Upper lobe of left lung (tissue), 6 donors: ENCODE measurements around the gene MTERF2. TPM values are rescaled to one million over a fixed set of nuclear protein-coding genes. Genes with fewer than 3 reads are reported as not detected.

Experiments used
- ATAC-seq, 2 donors: fragments of 200-7000 bp; cut with Tn5 transposase; one replicate each; pipeline ENCODE4 v1.9.1; 2022; ENCODE audit warnings: mild to moderate bottlenecking in 2 of 2, moderate library complexity in 2 of 2; ENCODE audit not compliant: low FRiP score in 2 of 2
- DNase-seq, 2 donors: peaks; one replicate each; pipeline ENCODE4 v3.0.0-alpha.2; 2019 to 2020
- H3K27ac ChIP-seq, 4 donors: fragments of 200-600 bp; sonication (generic); one replicate each; pipeline ENCODE4 v1.5.1; 2016 to 2019
- H3K27me3 ChIP-seq, 4 donors: fragments of 200-600 bp; sonication (generic); one replicate each; pipeline ENCODE4 v1.5.1; 2017 to 2019
- H3K36me3 ChIP-seq, 4 donors: fragments of 200-600 bp; sonication (generic); one replicate each; pipeline ENCODE4 v1.5.1; 2016 to 2019
- H3K4me1 ChIP-seq, 4 donors: fragments of 200-600 bp; sonication (generic); one replicate each; pipeline ENCODE4 v1.5.1; 2018 to 2019
- H3K4me3 ChIP-seq, 4 donors: fragments of 200-600 bp; sonication (generic); one replicate each; pipeline ENCODE4 v1.5.1; 2017 to 2019; ENCODE audit warnings: mild to moderate bottlenecking in 2 of 4, moderate library complexity in 1 of 4
- H3K9me3 ChIP-seq, 4 donors: fragments of 200-600 bp; sonication (generic); one replicate each; pipeline ENCODE4 v1.5.1; 2018 to 2019
- EP300 ChIP-seq, 4 donors: sonication (generic); formaldehyde crosslinking; IDR thresholded peaks; one replicate each; pipeline ENCODE4 v1.5.1; 2017; ENCODE audit warnings: antibody characterized with exemption in 4 of 4, control low read depth in 2 of 4
- POLR2A ChIP-seq, 4 donors: fragments of 450-650 bp; IDR thresholded peaks; one replicate each; pipeline ENCODE4 v1.5.1; 2016 to 2017; ENCODE audit warnings: antibody characterized with exemption in 4 of 4, mild to moderate bottlenecking in 2 of 4
- POLR2AphosphoS5 ChIP-seq, 2 donors: sonication (generic); formaldehyde crosslinking; IDR thresholded peaks; one replicate each; pipeline ENCODE4 v1.5.1; 2017; ENCODE audit warnings: antibody characterized with exemption in 2 of 2
- WGBS, 2 donors: methylation state at CpG; one replicate each; pipeline ENCODE4 v1.1.5; 2017 to 2018; 5-methylcytosine and 5-hydroxymethylcytosine counted together
- total RNA-seq, 6 donors: library from RNA; depleted of rRNA in 4 of 6; stranded (reverse); fragments of >200 nt in 4 of 6; gene quantifications; one replicate each; pipeline versions ENCODE4 v1.1.0 to v1.2.1, GENCODE V29; 2016 to 2021
- TF ChIP-seq, protein P1 (sequence below), 6 experiments: fragments of 450-650 bp in 4 of 6; fragments of 200-600 bp in 2 of 6; sonication (generic) in 2 of 6; IDR thresholded peaks; one replicate each; pipeline ENCODE4 v1.5.1; 2016 to 2019; ENCODE audit warnings: antibody characterized with exemption in 6 of 6
- donor health status: DM: no; HTN: no; CAD: no; lungs with moderate emphysema.
- donor health status: DM: no; HTN: yes; CAD: no; lungs with severe emphysema.

MTERF2 gene
- total RNA-seq, 6 donors from 2014 or later: 6.4 to 34.8 (median 13.6) TPM

DNA sequence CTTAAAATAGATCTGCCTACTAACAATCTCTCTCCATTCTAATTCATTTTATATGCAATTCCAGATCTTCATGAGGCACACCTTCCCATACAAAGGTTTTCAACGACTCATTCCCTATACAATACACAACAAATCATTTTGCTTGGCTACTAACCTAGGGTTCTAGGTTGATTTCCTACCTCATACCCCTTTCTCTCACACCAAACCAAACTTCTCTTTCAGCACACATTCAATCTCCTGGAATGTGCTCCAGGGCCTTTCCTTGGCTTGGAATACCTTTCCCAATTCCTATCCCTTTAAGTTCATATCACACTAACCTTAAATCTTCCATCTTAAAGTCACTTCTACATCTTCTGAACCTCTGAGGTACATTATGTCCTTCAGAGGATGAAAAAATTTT lies 38.7 kb upstream of the MTERF2 start:
- no peak for ATAC-seq
- Histone ChIP-seq H3K4me3 (no peak overlapping the region), H3K36me3 (peaks cover 0 to 12% (median 0%) of the 10 kb centered on the region in 4 donors), H3K27ac (peak overlapping the region in 1 of 4 donors; percentile 6), H3K27me3 (no peaks in the 10 kb centered on the region), H3K9me3 (no peaks in the 10 kb centered on the region), H3K4me1 (peaks cover 6 to 24% (median 15%) of the 10 kb centered on the region in 4 donors)
- 86 to 100% methylated on average over 1 of the region's 1 CpG for WGBS, 2 donors
- TF ChIP-seq POLR2AphosphoS5 (IDR thresholded peaks at IDR 0.05) (no peak), POLR2A (IDR thresholded peaks at IDR 0.05) (no peak), EP300 (IDR thresholded peaks at IDR 0.05) (no peak)
- TF ChIP-seq, protein P1, sequence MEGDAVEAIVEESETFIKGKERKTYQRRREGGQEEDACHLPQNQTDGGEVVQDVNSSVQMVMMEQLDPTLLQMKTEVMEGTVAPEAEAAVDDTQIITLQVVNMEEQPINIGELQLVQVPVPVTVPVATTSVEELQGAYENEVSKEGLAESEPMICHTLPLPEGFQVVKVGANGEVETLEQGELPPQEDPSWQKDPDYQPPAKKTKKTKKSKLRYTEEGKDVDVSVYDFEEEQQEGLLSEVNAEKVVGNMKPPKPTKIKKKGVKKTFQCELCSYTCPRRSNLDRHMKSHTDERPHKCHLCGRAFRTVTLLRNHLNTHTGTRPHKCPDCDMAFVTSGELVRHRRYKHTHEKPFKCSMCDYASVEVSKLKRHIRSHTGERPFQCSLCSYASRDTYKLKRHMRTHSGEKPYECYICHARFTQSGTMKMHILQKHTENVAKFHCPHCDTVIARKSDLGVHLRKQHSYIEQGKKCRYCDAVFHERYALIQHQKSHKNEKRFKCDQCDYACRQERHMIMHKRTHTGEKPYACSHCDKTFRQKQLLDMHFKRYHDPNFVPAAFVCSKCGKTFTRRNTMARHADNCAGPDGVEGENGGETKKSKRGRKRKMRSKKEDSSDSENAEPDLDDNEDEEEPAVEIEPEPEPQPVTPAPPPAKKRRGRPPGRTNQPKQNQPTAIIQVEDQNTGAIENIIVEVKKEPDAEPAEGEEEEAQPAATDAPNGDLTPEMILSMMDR (IDR thresholded peaks at IDR 0.05): no peak
- no peak for DNase-seq

DNA sequence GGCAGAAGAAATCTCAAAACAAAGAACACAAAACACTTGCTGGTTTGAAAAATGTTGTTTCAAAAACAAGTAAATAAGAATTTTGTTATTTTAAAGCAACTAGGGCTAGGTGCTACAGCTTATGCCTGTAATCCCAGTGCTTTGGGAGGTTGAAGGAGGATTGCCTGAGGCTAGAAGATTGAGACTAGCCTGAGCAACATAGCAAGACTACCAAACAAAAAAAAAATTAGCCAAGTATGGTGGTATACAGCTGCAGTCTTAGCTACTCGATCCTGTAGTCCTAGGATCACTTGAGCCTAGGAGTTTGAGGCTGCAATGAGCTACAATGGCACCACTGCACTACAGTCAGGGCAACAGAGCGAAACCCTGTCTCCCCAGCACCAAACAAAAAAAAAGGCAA lies 32.6 kb upstream of the MTERF2 start:
- H3K4me3 ChIP-seq: no peak overlapping the region
- H3K9me3 ChIP-seq: no peaks in the 10 kb centered on the region
- WGBS, 2 donors: 92 to 94% methylated on average over 2 of the region's 2 CpGs
- peaks cover 0 to 22% (median 0%) of the 10 kb centered on the region in 4 donors for H3K36me3 ChIP-seq
- no peak overlapping the region for H3K27ac ChIP-seq
- H3K4me1 ChIP-seq: no peaks in the 10 kb centered on the region
- ATAC-seq: no peak
- H3K27me3 ChIP-seq: no peaks in the 10 kb centered on the region
- no peak for DNase-seq
- TF ChIP-seq EP300 (IDR thresholded peaks at IDR 0.05): no peak
- TF ChIP-seq, protein P1 (IDR thresholded peaks at IDR 0.05): no peak
- no peak for TF ChIP-seq POLR2A (IDR thresholded peaks at IDR 0.05)
- no peak for TF ChIP-seq POLR2AphosphoS5 (IDR thresholded peaks at IDR 0.05)

DNA sequence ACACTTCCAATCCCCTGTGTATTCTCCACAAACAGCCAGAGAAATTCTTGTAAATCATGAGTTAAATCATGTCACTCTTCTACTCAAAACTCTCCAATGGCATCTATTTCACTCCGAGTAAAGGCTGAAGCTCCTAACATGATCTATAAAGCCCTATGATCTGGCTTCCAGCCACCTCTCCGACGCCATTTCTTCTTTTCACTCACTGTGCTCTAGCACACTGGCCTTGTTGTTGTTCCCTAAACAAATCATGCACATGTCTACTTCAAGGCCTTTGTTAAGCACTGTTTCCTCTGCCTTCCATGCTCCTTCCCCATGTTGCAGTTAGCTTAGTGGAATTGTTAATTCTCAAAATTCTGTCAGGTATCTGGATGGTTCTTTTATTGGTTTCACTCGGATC lies 30.1 kb upstream of the MTERF2 start:
- Histone ChIP-seq H3K36me3 (peaks cover 0 to 22% (median 0%) of the 10 kb centered on the region in 4 donors), H3K9me3 (no peaks in the 10 kb centered on the region), H3K27me3 (no peaks in the 10 kb centered on the region), H3K27ac (no peak overlapping the region), H3K4me3 (no peak overlapping the region), H3K4me1 (no peaks in the 10 kb centered on the region)
- TF ChIP-seq EP300 (IDR thresholded peaks at IDR 0.05): no peak
- TF ChIP-seq, protein P1 (IDR thresholded peaks at IDR 0.05): no peak
- no peak for TF ChIP-seq POLR2A (IDR thresholded peaks at IDR 0.05)
- no peak for TF ChIP-seq POLR2AphosphoS5 (IDR thresholded peaks at IDR 0.05)
- 94 to 95% methylated on average over 4 of the region's 4 CpGs for WGBS, 2 donors
- DNase-seq: no peak
- ATAC-seq: no peak

DNA sequence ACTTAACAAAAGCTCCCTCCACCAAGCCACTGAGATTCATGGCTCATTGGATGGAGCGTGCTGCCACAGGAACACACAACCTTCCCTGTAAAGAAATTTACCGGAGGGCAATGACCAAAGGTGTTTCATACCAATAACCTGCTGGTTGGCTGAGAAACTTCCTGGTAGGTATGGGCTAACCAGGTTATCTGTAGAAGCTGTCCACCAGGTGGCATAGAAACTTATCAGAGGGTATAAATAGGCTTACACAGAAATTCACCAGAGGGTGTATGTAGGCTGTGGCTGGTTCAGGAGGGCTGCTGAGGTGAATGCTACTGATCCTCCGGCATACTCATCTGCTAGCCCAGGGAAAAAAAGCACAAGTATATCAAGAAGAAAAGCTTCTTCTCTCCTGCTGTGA lies 27.1 kb upstream of the MTERF2 start:
- no peak overlapping the region for H3K4me3 ChIP-seq
- 58 to 74% methylated on average over 3 of the region's 3 CpGs for WGBS, 2 donors
- peak in 1 of 2 donors; percentile 61 for ATAC-seq
- peak in 1 of 2 donors; percentile 40 for DNase-seq
- peaks cover 0 to 6% (median 0%) of the 10 kb centered on the region in 4 donors for H3K36me3 ChIP-seq
- H3K27me3 ChIP-seq: no peaks in the 10 kb centered on the region
- no peaks in the 10 kb centered on the region for H3K4me1 ChIP-seq
- H3K9me3 ChIP-seq: no peaks in the 10 kb centered on the region
- H3K27ac ChIP-seq: no peak overlapping the region
- TF ChIP-seq, protein P1 (IDR thresholded peaks at IDR 0.05): peak in 3 of 6 experiments; percentile 29 to 49 (median 45)
- TF ChIP-seq POLR2AphosphoS5 (IDR thresholded peaks at IDR 0.05): no peak

DNA sequence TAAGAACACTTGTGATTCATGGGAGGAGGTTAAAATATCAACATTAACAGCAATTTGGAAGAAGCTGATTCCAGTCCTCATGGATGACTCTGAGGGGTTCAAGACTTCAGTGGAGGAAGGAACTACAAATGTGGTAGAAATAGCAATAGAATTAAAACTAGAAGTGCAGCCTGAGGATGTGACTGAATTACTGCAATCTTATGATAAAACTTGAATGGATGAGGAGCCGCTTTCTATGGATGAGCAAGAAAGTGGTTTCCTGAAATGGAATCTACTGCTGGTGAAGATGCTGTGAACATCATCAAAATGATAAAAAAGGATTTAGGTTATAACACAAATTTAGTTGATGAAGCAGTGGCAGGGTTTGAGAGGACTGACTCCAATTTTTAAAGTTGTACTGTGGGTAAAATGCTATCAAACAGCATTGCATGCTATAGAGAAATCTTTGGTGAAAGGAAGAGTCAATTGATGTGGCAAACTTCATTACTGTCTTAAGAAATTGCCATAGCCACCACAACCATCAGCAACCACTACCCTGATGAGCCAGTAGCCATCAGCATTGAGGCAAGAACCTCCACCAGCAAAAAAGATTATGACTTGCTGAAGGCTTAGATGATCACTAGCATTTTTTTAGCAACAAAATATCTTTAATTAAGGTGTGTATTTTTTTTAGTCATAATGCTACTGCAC lies 25.9 kb upstream of the MTERF2 start:
- no peak for DNase-seq
- WGBS, 2 donors: 95 to 98% methylated on average over 1 of the region's 1 CpG
- Histone ChIP-seq H3K36me3 (peaks cover 0 to 6% (median 0%) of the 10 kb centered on the region in 4 donors), H3K27me3 (no peaks in the 10 kb centered on the region), H3K4me1 (no peaks in the 10 kb centered on the region), H3K27ac (no peak overlapping the region), H3K9me3 (no peaks in the 10 kb centered on the region), H3K4me3 (no peak overlapping the region)
- ATAC-seq: no peak
- TF ChIP-seq POLR2AphosphoS5 (IDR thresholded peaks at IDR 0.05) (no peak), POLR2A (IDR thresholded peaks at IDR 0.05) (no peak), EP300 (IDR thresholded peaks at IDR 0.05) (no peak)
- TF ChIP-seq, protein P1 (IDR thresholded peaks at IDR 0.05): no peak
